ENCODE measurements around the gene MEAF6. TPM values are rescaled to one million over a fixed set of nuclear protein-coding genes. Genes with fewer than 3 reads are reported as not detected.

The MEAF6 gene
- total and polyA plus RNA-seq, 2 of the 4 experiments (the other 2 are of a cell fraction) = 36.2 to 40.7 TPM

GRCh38 chr1:37476460-37477197, 37.9 kb downstream of the MEAF6 start:
- peak overlapping the region; percentile 94 for H3K27ac ChIP-seq (ENCODE audit: insufficient read depth, low read length)
- no peaks in the 10 kb centered on the region for H3K27me3 ChIP-seq (ENCODE audit: control insufficient read depth, insufficient read depth, low read length)
- H4K8ac ChIP-seq (ENCODE audit: low read depth in 2 of 2, low read length in 2 of 2) = peak overlapping the region; percentile 86 to 95
- H2BK20ac ChIP-seq (ENCODE audit: low read depth, low read length) = peak overlapping the region; percentile 85
- H2AK9ac ChIP-seq (replicated peaks; ENCODE audit: low read depth, low read length, poor library complexity) = peak overlapping the region; percentile 98
- peaks cover 23% of the 10 kb centered on the region for H4K20me1 ChIP-seq (ENCODE audit: insufficient read depth, low read length)
- POLR2A ChIA-PET (ENCODE audit: unreplicated experiment) = no interaction called here
- H2AK5ac ChIP-seq (ENCODE audit: low read depth, low read length) = peak overlapping the region; percentile 93
- peaks cover 29 to 78% of the 10 kb centered on the region in 2 experiments; a peak in 3 of 4 replicates for H3K79me1 ChIP-seq (ENCODE audit: low read depth in 1 of 2, low read length in 2 of 2)
- peak overlapping the region; percentile 83 for H3K9ac ChIP-seq (ENCODE audit: low read depth, low read length)
- peak overlapping the region; percentile 93 for H4K91ac ChIP-seq (ENCODE audit: insufficient read depth, low read depth, low read length)
- peaks cover 37% of the 10 kb centered on the region for H3K36me3 ChIP-seq (ENCODE audit: control insufficient read depth, insufficient read depth, low read length)
- H3K9me1 ChIP-seq (ENCODE audit: insufficient read depth, low read length) = peaks cover 33% of the 10 kb centered on the region
- DNase-seq (peak; percentile 84), ATAC-seq (ENCODE audit: low read depth) (peak; percentile 30)
- peak overlapping the region; percentile 96 for H3K4me2 ChIP-seq (ENCODE audit: low read depth, low read length)
- peak overlapping the region; percentile 99 for H3K4ac ChIP-seq (ENCODE audit: low read depth, low read length)
- no TSS peak for BruUV-seq (replicated peaks)
- H2BK15ac ChIP-seq (ENCODE audit: low read depth, low read length) = peak overlapping the region; percentile 67; the same call in 2 of the 3 replicates
- H2BK5ac ChIP-seq (ENCODE audit: low read depth, low read length, poor library complexity, severe bottlenecking) = peak overlapping the region; percentile 97
- dilution Hi-C loops (cut with HindIII; ENCODE audit: low sequenced_read_pairs, unreplicated experiment) = no loop called here
- H3K18ac ChIP-seq (ENCODE audit: low read depth, low read length) = peak overlapping the region; percentile 94
- H2AFZ ChIP-seq (replicated peaks; ENCODE audit: low read length, poor library complexity) = peak overlapping the region; percentile 65
- peak overlapping the region; percentile 84 for H3K56ac ChIP-seq (ENCODE audit: extremely low read depth, insufficient read depth, low read length)
- peak overlapping the region; percentile 95 for H3K23ac ChIP-seq (ENCODE audit: low read depth, low read length)
- no peaks in the 10 kb centered on the region for H3K9me3 ChIP-seq (ENCODE audit: control insufficient read depth, insufficient read depth, low read length)
- peak overlapping the region; percentile 94 for H2BK120ac ChIP-seq (ENCODE audit: low read depth, low read length)
- intact Hi-C loops (cut with micrococcal nuclease) = loop anchor here (5.0 kb wide), 1 partner anchor 216 kb away; the partner anchor contains the start of gene CDCA8
- in situ Hi-C loops (cut with MboI; ENCODE audit: low sequenced_read_pairs) = no loop called here
- TF ChIP-seq MAFK (IDR thresholded peaks at IDR 0.05; ENCODE audit: low read depth, low read length) = no peak
- TF ChIP-seq MAZ (IDR thresholded peaks at IDR 0.05; ENCODE audit: borderline replicate concordance, low read depth, low read length) = peak; percentile 93
- peak; percentile 52 for TF ChIP-seq RCOR1 (IDR thresholded peaks at IDR 0.05; ENCODE audit: insufficient replicate concordance, low read length)
- TF ChIP-seq SMC3 (IDR thresholded peaks at IDR 0.05; ENCODE audit: low read depth, low read length) = no peak
- peak; percentile 68 for TF ChIP-seq FOS (IDR thresholded peaks at IDR 0.05; ENCODE audit: low read depth, low read length)
- TF ChIP-seq NFE2L2 (IDR thresholded peaks at IDR 0.05; ENCODE audit: low read depth, low read length) = peak; percentile 17; the same call in 1 of the 2 replicates
- peak; percentile 57 for TF ChIP-seq POLR2A (IDR thresholded peaks at IDR 0.05; ENCODE audit: low read depth, low read length)
- no peak for TF ChIP-seq MXI1 (IDR thresholded peaks at IDR 0.05; ENCODE audit: borderline replicate concordance, low read depth, low read length)
- H3K4me1 ChIP-seq (ENCODE audit: control insufficient read depth, insufficient read depth, low read length) = peaks cover 56% of the 10 kb centered on the region
- peak overlapping the region; percentile 95 for H3K4me3 ChIP-seq (ENCODE audit: insufficient read depth, low read depth, low read length)
- H4K5ac ChIP-seq (ENCODE audit: low read depth, low read length) = peak overlapping the region; percentile 95
- WGBS, 2 experiments (ENCODE audit: extremely low coverage in 2 of 2, insufficient read length in 1 of 2) = 0% methylated on average over 1 of the region's 5 CpGs; no CpG with 5 or more reads in 1 of the 2 experiments
- CTCF ChIA-PET = interaction anchor here (0.9 to 3.8 kb wide), 2 partner anchors 11 to 26 kb away, joined by 3 to 24 read pairs; no protein-coding TSS in a partner anchor
- peak overlapping the region; percentile 99 for H3K14ac ChIP-seq (replicated peaks; ENCODE audit: low read depth, low read length)
